Body of pancreas (tissue), 4 donors: ENCODE measurements around the gene SEMA5B.

Experiments used
- CTCF ChIP-seq, 7 experiments: fragments of 450-650 bp in 4 of 7; fragments of 200-600 bp in 3 of 7; sonication (generic) in 3 of 7; IDR thresholded peaks; one replicate each; pipeline ENCODE4 v1.5.1; 2016 to 2019; ENCODE audit warnings: antibody characterized with exemption in 7 of 7
- POLR2A ChIP-seq, 3 donors: fragments of 450-650 bp; IDR thresholded peaks; one replicate each; pipeline ENCODE4 v1.6.1; 2016; ENCODE audit warnings: antibody characterized with exemption in 3 of 3, mild to moderate bottlenecking in 2 of 3

GRCh38 chr3:123027292-123028232 lies at the start of gene SEMA5B:
- TF ChIP-seq POLR2A (IDR thresholded peaks at IDR 0.05) (no peak), CTCF (IDR thresholded peaks at IDR 0.05) (peak in 3 of 7 experiments; percentile 14 to 34 (median 24))
